ENCODE results near the gene SDR42E2.
"Not testable (repeated sequence)": the region's sequence is repeated elsewhere in the genome, so short reads cannot be mapped to it uniquely, and the experiment has no call there.

Gene SDR42E2

DNA sequence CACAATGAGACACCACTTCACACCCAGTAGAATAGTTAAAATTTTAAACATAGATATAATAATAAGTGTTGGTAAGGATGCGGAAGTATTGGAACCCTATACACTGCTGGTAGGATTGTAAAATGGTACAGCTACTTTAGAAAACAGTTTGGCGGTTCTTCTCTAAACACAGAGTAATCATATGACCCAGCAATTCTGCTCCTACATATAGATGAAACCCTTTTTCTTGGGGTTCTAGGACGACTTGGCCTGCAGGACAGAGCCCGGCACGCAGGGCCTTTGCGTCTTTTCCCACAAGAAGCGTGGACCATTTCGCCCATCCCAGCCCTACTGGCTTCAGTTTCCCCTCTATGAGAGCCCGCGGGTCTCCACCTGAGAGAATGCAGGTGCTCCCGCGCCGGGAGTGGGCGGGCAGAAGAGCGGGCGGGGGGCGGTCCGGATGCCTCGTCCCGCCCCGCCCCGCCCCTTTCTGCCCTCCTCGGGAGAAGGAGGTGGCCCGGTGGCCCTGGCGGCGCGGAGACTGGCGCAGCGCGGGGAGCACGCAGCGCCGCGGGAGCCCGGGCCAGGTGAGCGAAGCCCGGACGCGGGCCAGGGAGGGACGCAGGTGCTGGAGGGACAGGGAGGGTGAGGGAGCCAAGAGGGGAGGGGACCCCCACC, at the start of gene SDR42E2:
Gene SDR42E2, plus strand, starts transcription at position 508 of the 657 bp plus-strand sequence. CDS start 3,077 bp downstream, outside the sequence.
- DNase-seq: peak; percentile 45

DNA sequence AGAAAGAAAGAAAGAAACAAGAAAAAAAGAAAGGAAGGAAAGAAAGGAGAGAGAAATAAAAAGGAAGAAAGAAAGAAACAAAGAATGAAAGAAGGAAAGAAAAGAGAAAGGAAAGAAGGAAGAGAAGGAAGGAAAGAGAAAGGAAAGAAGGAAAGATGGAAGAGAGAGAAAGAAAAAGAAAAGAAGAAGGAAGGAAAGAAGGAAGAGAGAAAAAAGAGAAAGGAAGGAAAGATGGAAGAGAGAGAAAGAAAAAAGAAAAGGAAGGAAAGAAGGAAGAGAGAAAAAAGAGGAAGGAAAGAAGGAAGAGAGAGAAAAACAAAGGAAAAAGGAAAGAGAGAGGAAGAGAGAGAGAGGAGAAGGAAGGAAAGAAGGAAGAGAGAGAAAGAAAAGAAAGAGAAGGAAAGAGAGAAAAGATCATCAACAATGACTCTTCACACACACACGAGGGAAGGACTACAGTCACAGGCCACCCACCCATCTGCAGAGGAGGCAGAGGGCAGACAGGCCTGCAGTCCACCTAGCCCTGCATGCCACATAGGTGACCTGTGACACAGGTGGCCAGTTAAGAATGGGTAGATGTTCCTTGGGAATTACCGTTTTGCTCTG, 46.1 kb upstream of the SDR42E2 start:
- DNase-seq: no peak

DNA sequence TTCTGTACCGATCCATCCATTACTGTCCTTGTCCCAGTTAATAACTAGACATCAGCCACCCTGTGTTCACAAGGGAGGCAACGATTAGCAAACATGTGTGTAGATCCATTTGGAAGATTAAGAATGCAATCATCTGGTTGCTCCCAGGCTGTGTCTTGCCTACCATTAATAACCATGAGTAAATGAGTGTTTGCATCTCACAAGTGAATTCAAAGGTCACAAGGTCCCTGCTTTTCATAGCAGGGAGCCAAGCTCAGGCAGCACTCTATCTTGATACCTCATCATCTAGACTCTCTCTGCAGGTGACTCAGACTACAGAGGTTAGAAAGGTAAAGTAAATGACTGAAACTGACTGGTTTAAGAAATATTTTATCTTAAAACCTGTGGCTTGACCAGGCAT, 44.7 kb upstream of the SDR42E2 start:
- no peak for DNase-seq

DNA sequence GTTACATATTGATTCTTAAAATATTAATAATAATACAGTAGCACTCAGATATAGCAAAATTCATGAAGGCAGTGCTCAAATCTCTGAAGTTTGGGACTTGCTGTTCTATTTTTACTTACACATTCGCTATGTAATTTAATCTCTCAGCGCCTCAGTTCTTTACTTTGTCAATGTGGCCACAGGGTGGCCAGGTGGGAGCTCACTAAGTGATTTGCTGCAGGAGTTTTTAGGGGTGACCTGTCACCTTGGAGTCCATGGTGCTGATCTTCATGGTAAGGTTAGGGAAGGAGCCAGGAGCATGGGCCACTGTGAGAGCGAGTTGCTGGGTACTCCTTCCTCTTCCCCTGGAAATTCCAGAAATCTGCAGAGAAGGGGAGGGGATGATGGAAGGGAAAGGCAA, 41.9 kb upstream of the SDR42E2 start:
- DNase-seq: no peak

DNA sequence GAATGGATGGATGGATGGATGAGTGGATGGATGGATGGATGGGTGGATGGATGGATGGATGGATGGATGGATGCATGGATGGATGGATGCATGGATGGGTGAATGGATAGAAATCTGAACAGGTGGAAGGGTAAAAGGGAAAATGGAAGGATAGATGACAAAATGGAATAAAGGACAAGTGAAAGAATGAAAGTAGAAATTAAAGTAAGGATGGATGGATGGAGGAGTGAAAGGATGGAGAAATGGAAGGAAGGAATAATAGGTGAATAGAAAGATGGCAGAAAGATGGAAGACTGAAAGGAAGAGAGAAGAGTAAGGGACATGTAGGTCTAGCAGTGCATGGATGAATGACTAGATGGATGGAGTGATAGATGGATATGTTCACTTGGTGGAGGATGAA, 40.1 kb upstream of the SDR42E2 start:
- no peak for DNase-seq

DNA sequence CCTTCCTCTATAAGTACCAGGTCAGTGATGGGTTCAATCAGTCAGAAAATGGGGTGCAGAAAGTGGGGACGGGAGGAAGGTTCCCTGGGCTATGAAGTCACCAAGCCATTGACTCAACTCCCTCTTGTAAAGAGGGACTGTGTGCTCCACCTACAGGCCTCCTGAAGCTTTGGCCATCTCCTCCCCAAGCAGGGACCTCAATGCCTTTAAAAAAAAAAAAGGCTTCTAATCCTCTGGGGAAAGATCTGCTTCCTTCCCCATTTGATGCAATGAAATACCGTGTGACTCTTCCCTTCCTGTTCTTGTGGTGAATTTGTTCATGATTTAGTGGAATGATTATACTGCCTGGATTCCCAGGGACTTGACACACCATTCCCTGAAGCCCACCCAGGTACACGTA, 39.2 kb upstream of the SDR42E2 start:
- no peak for DNase-seq

DNA sequence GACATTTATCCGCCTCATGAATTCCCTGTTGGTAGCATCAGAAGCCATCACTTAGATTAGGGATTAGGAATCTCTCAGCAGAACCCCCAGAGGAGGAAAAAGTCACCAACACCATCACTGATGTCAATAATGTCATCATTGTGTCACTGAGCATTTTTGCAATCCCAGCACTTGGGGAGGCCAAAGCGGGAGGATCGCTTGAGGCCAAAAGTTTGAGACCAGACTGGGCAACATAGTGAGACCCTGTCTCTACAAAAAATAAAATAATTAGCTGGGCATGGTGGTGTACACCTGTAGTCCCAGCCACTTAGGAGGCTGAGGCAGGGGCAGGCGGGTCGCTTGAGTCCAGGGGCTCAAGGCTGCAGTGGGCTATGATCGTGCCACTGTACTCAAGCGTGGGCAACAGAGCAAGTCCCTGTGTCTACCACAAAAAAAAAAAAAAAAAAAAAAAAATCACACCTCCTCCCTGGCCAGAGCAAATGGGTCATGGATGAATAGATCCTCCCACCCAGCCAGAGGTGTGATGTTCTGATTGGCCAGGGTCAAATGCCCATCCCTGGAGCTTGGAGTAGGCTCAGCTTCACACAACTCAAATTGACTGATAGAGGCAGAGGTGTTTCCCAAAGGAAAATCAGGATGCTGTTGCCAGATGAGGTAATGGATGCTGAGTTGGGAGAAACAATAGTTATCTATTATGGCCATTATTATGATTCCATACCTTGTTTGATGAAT, 38.4 kb upstream of the SDR42E2 start:
- DNase-seq: no peak

DNA sequence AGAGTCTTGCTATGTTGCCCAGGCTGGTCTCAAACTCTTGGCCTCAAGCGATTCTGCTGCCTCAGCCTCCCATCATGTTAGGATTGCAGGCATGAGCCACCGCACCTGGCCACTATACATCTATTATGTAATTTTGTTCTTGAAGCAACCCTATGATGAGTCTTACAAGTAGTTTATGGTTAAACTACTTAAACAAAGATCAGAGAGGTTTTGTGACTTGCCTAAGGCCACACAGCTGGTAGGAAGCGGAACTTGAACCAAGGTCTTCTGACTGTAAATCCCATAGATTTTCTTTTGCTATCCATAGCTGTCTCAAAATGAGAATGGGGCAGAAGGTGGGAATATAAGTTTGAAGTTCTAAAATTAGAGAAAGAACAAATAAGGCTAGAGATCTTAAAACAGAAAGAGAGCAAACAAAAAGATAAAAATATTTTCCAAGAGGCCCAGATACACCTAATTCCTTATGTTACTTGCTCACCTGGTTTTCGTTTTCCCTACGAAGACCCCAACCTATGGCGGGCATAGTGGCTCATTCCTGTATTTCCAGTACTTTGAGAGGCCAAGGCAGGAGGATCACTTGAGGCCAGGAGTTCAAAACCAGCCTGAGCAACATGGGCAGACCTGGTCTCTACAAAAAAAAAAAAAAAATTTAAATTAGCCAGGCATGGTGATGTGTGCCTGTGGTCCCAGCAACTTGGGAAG, 37.6 kb upstream of the SDR42E2 start:
- no peak for DNase-seq

DNA sequence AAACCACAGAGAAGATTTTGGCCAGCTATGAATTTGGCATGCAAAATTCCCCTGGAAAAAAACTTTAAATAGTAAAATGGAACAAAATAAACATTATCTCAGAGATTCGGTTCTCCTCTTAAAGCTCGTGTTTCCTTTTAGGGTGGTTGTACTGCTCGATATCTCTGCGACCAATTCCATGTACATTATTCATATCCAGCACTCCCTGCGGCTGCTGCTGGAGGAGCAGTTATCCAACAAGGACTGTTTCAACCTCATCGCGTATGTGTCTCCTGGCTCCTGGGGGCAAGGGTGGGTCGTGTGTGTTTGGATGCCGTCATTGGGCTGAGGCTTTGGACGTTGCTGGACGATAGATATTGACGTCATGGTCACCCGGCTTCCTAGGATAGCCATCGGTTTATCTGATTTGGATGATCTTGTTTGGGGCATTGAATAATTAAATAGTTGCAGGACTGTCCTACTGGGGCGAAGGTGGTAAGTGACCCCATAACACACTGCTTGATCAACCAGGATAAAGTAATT, 36.2 kb upstream of the SDR42E2 start:
- DNase-seq: no peak

DNA sequence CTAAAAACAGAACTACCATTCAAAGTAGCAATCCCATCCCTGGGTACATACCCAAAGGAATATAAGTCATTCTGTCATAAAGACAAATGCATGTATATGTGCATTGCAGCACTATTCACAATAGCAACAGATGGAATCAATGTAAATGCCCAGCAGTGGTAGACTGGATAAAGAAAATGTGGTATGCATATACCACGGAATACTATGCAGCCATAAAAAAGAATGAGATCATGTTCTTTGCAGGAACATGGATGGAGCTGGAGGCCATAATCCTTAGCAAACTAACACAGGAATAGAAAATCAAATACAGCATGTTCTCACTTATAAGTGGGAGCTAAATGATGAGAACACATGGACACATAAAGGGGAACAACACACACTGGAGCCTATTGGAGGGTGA, 33.8 kb upstream of the SDR42E2 start:
- not testable (repeated sequence) for DNase-seq

DNA sequence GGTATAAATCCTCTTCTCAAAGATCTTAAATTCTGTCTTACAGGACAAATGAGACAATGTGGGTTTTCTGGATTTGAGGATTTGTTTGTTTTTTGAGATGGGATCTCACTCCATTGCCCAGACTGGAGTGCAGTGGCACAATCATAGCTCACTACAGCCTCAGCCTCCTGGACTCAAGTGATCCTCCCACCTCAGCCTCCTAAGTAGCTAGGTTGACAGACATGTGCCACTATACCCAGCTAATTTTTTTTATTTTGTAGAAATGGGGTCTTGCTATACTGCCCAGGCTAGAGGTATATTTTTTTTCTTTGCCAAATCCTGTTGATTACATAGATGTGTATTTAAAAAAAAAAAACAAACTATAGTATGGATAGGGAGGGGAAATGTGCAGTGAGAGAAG, 31.8 kb upstream of the SDR42E2 start:
- no peak for DNase-seq

DNA sequence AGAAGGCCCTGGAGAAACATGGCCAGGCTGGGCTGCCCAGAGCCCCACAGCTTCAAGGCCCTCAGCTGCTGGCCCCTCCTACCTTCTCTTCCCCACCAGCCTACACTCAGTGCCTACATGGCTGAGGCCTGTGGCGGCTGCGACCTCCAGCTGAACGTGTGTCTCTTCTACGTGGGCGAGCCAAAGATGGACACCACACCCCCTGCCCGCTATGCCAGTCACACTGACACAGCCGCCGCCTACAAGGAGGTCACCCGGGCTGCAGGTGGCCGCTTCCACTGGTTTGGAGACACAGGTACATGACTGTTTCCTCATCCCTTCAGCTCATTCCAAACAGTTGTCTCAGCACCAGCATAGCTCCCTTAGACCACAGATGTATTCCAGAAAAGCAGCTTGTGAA, 29.5 kb upstream of the SDR42E2 start:
- DNase-seq: no peak

DNA sequence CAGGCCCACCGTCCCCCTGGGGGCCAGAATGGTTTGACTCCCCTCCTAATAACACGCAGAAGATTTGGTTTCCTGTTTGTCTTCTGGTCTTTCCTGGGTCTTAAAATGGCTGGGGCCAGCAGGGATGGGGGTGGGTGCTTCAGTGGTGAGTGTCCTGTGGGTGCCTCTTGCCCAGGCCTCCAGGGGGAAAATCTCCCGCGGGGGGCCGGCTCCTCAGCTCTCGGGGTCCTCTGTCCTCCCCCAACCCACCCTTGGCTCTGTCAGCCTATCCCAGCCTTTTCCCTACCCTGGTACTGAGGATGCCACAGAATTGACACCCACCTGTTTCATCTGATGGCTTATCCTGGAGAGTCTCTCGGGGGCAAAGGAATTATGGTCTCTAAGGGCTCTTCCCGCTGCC, 23.8 kb upstream of the SDR42E2 start:
- DNase-seq: no peak

DNA sequence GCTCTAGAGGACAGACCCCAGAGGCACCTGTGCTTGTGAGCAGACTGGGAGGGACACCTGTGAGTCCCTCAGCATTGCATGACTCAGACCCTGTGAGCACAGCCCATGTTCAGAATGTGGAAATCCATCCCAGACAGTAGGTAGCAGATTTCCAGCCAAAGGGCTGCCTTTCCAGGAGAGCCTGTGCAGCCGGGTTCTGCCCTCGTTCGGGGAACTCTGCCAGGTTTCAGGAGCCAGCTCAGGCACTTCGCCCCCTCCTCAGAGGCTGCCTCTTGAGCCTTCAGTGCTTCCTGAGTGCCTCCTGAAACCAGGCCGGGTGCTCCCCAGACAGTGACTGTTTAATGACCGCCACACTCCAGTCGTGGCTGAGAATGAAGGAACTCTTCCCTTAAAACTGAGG, 23.3 kb upstream of the SDR42E2 start:
- DNase-seq: no peak

DNA sequence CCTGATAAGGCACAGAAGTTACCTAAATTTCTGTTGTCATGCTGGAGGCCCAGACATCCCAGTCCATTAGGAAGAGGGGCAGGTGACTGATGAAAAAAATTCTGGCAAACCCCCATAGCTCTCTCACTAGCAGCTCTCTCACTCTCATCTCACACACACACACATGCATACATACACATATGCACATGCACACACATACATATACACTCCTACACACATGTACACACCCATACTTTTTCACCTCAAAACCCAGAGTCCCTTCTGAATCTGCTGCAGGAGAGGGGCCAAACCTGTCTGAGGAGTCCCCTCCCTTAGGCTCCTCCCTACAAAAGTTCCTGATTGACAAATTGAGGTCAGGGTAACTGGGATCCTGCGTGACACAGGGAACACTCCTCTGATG, 22.6 kb upstream of the SDR42E2 start:
- DNase-seq: no peak

DNA sequence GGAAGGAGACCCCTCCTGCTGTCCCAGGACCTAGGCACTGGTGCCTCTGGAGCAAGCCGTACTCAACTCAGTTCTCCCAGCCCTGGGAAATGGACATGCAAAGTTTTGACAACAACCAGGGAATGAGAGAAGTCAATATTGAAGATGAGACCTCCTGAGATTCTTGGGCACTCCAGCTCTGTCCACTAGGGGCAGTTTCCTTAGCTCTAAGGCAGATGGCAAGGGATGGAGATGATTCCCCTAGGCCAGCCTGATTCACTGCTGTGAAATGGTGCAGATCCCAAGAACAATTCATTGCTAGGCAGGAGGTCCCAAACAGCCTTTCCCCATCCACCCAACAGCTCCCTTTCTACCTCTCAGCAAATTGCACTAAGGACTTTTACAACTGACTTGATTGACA, 20.5 kb upstream of the SDR42E2 start:
- DNase-seq: no peak

DNA sequence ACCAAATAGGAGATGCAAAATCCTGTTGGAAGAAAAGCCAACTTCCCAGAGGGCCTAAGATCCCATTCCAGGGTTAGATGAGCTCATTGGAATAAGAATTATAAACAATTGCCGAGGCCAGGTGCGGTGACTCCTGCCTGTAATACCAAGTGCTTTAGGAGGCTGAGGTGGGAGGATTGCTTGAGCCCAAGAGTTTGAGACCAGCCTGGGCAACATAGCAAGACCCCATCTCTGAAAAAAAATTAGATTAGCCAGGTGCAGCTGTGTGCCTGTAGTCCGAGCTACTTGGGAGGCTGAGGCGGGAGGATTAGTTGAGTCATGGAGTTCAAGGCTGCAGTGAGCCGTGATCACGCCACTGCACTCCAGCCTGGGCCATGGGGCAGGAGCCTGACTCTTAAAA, 17.8 kb upstream of the SDR42E2 start:
- DNase-seq: no peak

DNA sequence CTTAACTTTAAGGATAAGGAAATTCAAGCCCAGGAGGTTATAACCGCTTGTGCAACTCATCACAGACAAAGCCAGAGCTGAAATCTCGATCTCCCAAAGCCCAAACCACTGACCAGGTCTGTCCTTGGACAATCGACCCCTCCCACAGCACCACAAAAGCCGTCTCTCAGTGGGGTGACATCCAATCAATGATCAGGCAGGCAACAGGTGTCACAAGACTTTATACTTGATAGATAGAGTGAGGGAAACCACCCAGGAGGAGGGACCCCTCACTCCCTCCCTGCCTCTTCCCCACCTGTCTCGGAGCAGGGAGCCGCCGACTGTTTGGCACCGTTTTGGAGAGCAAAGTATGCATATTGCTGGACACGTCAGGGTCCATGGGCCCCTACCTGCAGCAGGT, 14.5 kb upstream of the SDR42E2 start:
- no peak for DNase-seq

DNA sequence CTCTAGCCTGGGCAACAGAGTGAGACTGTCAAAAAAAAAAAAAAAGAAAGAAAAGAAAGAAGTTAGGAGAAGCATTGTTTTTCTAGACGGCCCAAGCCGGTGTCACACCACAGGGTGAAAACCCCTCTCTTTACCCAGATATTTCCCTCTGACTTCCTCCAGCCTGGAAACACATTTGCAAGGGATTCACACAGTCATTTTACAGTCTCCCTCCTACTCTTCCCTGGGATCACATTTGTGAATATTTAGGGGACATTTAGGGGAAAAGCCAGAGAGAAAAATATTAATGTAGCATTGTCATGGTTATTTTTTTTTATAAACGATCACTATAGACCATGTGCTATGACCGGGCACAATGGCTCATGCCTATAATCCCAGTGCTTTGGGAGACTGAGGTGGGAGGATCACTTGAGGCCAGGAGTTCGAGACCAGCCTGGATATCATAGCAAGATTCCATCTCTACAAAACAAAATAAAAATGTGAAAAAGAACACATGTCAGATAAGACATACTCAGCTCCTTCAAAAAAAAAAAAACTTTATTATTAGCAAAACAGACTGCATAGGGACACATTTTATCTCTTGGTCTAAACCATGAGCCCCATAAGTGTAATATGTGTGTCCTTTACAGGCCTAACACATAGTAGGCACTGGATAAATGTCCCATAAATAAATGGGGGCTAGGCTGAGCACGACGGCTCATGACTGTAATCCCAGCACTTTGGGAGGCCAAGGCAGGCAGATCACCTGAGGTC, 10.9 kb upstream of the SDR42E2 start:
- no peak for DNase-seq

DNA sequence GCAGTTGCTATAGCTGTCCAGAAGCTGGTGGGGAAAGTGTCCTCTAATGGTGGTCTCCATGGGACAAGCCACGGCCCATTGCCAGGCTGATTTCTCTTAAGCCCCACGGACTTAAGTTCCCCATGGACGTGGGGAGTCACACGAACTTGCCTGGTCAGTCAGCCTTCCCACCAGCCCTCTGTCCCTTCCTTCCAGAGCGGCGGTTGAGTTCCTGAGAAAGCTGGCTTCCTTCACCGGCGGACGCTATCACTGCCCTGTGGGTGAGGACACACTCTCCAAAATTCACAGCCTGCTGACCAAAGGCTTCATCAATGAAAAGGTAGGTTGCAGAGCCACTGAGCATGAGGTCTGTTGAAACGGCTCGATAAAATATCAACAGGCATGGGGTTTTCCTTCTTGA, 10.0 kb upstream of the SDR42E2 start:
- DNase-seq: no peak

DNA sequence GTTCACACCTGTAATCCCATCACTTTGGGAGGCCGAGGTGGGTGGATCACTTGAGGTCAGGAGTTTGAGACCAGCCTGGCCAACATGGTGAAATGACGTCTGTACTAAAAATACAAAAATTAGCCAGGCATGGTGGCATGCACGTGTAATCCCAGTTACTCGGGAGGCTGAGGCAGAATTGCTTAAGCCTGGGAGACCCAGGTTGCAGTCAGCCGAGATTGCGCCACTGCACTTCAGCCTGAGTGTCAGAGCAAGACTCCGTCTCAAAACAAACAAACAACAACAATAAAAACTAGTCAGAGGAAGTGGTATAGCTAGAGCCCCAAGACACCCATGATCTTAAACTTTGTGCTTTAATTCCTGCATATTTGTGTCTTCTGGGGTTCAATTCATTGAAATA, 9.2 kb upstream of the SDR42E2 start:
- not testable (repeated sequence) for DNase-seq

DNA sequence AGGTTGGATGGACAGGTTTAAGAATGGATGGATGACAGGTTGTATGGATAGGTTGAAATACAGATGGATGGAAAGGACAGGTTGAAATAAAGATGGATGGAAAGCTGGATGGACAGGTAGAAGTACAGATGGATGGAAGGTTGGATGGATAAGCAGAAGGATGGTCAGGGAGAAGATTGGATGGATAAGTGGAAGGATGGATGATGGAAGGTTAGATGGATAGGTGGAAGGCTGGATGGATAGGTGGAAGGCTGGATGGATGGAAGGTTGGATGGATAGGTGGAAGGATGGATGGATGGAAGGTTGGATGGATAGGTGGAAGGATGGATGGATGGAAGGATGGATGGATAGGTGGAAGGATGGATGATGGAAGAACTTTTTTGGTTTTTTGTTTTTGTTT, 905 bp upstream of the SDR42E2 start:
- no peak for DNase-seq

DNA sequence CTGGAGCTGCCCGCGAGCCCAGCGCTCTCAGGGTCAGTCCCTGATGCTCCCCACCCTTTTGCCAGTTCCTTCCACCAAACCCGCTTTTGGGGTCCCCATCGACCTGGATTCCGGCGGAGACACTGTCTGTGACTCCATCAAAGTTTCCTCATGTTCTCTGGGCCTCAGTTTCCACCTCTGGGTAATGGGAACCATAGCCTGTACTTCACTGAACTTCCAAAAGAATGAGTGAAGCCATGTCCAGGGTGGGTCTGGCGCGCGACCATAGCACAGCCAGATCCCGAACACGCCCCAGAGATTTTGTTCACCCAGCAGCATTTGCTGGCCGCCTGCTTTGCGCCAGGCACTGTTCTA, 327 bp downstream of the SDR42E2 start:
- DNase-seq: no peak
